Nephron progenitor cell (in vitro differentiated cells): ENCODE data around the gene USP15.

Source experiments
- DNase-seq: peaks from one replicate; pipeline ENCODE4 v3.0.0; 2021
- H3K27ac Mint-ChIP-seq: 2 replicates; pipeline ENCODE4 v1.8.0; 2021; ENCODE audit warnings: mild to moderate bottlenecking, moderate library complexity, mixed read lengths
- H3K27me3 Mint-ChIP-seq: 2 replicates; pipeline ENCODE4 v1.8.0; 2021; ENCODE audit warnings: mild to moderate bottlenecking, low read depth, mixed read lengths; ENCODE audit not compliant: poor library complexity
- H3K36me3 Mint-ChIP-seq: 2 replicates; pipeline ENCODE4 v1.8.0; 2021; ENCODE audit warnings: low read depth, mixed read lengths
- H3K4me1 Mint-ChIP-seq: 2 replicates; pipeline ENCODE4 v1.8.0; 2021; ENCODE audit warnings: mixed read lengths
- H3K4me3 Mint-ChIP-seq: 2 replicates; pipeline ENCODE4 v1.8.0; 2021; ENCODE audit warnings: mild to moderate bottlenecking, moderate library complexity, mixed read lengths
- H3K9me3 Mint-ChIP-seq: 2 replicates; pipeline ENCODE4 v1.8.0; 2021; ENCODE audit warnings: mild to moderate bottlenecking, moderate library complexity, mixed read lengths
- CTCF ChIP-seq: fragments of 200-600 bp; sonication (generic); IDR thresholded peaks from 2 replicates; pipeline ENCODE4 v1.5.0; 2021; ENCODE audit warnings: antibody characterized with exemption

The USP15 gene

GRCh38 chr12:62233805-62234204 is 26.4 kb upstream of the USP15 start:
- Mint-ChIP-seq H3K36me3 (no peaks in the 10 kb centered on the region), H3K27me3 (peaks cover 3% of the 10 kb centered on the region), H3K9me3 (peaks cover 15% of the 10 kb centered on the region), H3K4me3 (no peak overlapping the region), H3K4me1 (no peaks in the 10 kb centered on the region), H3K27ac (no peak overlapping the region)
- no peak for DNase-seq
- TF ChIP-seq CTCF = no peak

GRCh38 chr12:62239571-62239970 is 20.6 kb upstream of the USP15 start:
- Mint-ChIP-seq H3K4me1 (no peaks in the 10 kb centered on the region), H3K4me3 (no peak overlapping the region), H3K27ac (no peak overlapping the region), H3K9me3 (peaks cover 15% of the 10 kb centered on the region), H3K27me3 (no peaks in the 10 kb centered on the region), H3K36me3 (no peaks in the 10 kb centered on the region)
- TF ChIP-seq CTCF = no peak
- no peak for DNase-seq

GRCh38 chr12:62247281-62248045 is 12.7 kb upstream of the USP15 start:
- H3K27ac Mint-ChIP-seq = no peak overlapping the region
- H3K9me3 Mint-ChIP-seq = no peaks in the 10 kb centered on the region
- TF ChIP-seq CTCF = no peak
- DNase-seq = no peak
- H3K4me1 Mint-ChIP-seq = no peaks in the 10 kb centered on the region
- H3K27me3 Mint-ChIP-seq = peaks cover 4% of the 10 kb centered on the region
- no peaks in the 10 kb centered on the region for H3K36me3 Mint-ChIP-seq
- H3K4me3 Mint-ChIP-seq = no peak overlapping the region

- no peaks in the 10 kb centered on the region for H3K9me3 Mint-ChIP-seq
- H3K4me3 Mint-ChIP-seq = no peak overlapping the region
- TF ChIP-seq CTCF = no peak
- H3K27me3 Mint-ChIP-seq = peaks cover 4% of the 10 kb centered on the region
- no peak for DNase-seq
- no peak overlapping the region for H3K27ac Mint-ChIP-seq
- no peaks in the 10 kb centered on the region for H3K36me3 Mint-ChIP-seq
- H3K4me1 Mint-ChIP-seq = no peaks in the 10 kb centered on the region
Observed at GRCh38 chr12:62248873-62249272, 11.3 kb upstream of the USP15 start.

GRCh38 chr12:62249419-62249818 is 10.8 kb upstream of the USP15 start:
- no peaks in the 10 kb centered on the region for H3K36me3 Mint-ChIP-seq
- no peak for DNase-seq
- H3K4me3 Mint-ChIP-seq = no peak overlapping the region
- H3K4me1 Mint-ChIP-seq = no peaks in the 10 kb centered on the region
- no peak overlapping the region for H3K27ac Mint-ChIP-seq
- H3K9me3 Mint-ChIP-seq = no peaks in the 10 kb centered on the region
- TF ChIP-seq CTCF = no peak
- H3K27me3 Mint-ChIP-seq = peaks cover 4% of the 10 kb centered on the region
